ENCODE measurements around the gene EGR2.

Gene EGR2

DNA sequence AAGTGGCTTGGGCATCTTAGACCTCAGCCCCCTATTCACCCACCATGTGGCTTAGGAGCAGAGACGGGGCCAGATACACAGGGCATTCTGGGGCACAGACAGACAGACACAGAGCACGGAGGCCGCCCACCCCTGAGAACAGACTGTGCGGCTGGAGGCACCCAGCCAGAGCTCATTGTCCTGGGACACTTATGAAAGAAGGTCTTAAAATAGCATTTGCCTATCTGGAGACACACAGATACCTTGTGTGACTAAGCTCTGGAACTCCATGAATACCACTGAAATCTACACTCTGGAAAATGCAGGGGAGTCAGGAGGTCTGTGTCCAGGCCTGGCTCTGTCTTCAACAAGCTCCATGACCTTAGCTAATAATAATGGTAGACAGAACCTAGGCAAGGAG lies 53.0 kb downstream of the EGR2 start:
- H3K36me3 ChIP-seq (ENCODE audit: insufficient read depth, low read length) = no peaks in the 10 kb centered on the region

More for the DNA sequence above, 53.0 kb downstream of the EGR2 start:
- Histone ChIP-seq H3K4me2 (ENCODE audit: low read length) (no peak overlapping the region), H3K9me3 (replicated peaks; ENCODE audit: low read length) (no peaks in the 10 kb centered on the region), H3K27me3 (ENCODE audit: control insufficient read depth, insufficient read depth, low read length) (no peaks in the 10 kb centered on the region), H3K9ac (ENCODE audit: low read depth, low read length) (no peak overlapping the region), H3K4me3 (ENCODE audit: low read length) (no peak overlapping the region), H3K4me1 (ENCODE audit: control insufficient read depth, insufficient read depth, low read length) (no peaks in the 10 kb centered on the region)
